ENCODE results near the gene MFAP5. TPM values are rescaled to one million over a fixed set of nuclear protein-coding genes. Genes with fewer than 3 reads are reported as not detected.

MFAP5 gene
- total and polyA plus RNA-seq, 2 of the 4 experiments (the other 2 are of a cell fraction), result 0.90 to 1.9 TPM

- no peaks in the 10 kb centered on the region for H3K36me3 ChIP-seq (ENCODE audit: control insufficient read depth, insufficient read depth, low read length)
- H3K9me3 ChIP-seq (ENCODE audit: control insufficient read depth, insufficient read depth, low read length), result no peaks in the 10 kb centered on the region
- H3K27ac ChIP-seq (ENCODE audit: insufficient read depth, low read length), result no peak overlapping the region
- no peak overlapping the region for H3K9ac ChIP-seq (ENCODE audit: low read depth, low read length)
- H2BK15ac ChIP-seq (ENCODE audit: low read depth, low read length), result no peak overlapping the region
- 87% methylated on average over 11 of the region's 30 CpGs; no CpG with 5 or more reads in 1 of the 2 experiments for WGBS, 2 experiments (ENCODE audit: extremely low coverage in 2 of 2, insufficient read length in 1 of 2)
- ATAC-seq (ENCODE audit: low read depth), result no peak
- H2BK5ac ChIP-seq (ENCODE audit: low read depth, low read length, poor library complexity, severe bottlenecking), result no peak overlapping the region
- H3K4ac ChIP-seq (ENCODE audit: low read depth, low read length), result no peak overlapping the region
- H3K56ac ChIP-seq (ENCODE audit: extremely low read depth, insufficient read depth, low read length), result no peak overlapping the region
- no peak overlapping the region for H2AK9ac ChIP-seq (replicated peaks; ENCODE audit: low read depth, low read length, poor library complexity)
- no peak overlapping the region for H2BK120ac ChIP-seq (ENCODE audit: low read depth, low read length)
- intact Hi-C loops (cut with micrococcal nuclease) (no loop called here), dilution Hi-C loops (cut with HindIII; ENCODE audit: low sequenced_read_pairs, unreplicated experiment) (no loop called here), in situ Hi-C loops (cut with MboI; ENCODE audit: low sequenced_read_pairs) (no loop called here)
- no peak for TF ChIP-seq RFX5 (IDR thresholded peaks at IDR 0.05; ENCODE audit: low read depth, low read length)
- no peak overlapping the region for H2AK5ac ChIP-seq (ENCODE audit: low read depth, low read length)
- H4K8ac ChIP-seq (ENCODE audit: low read depth in 2 of 2, low read length in 2 of 2), result no peak overlapping the region
- H4K20me1 ChIP-seq (ENCODE audit: insufficient read depth, low read length), result no peaks in the 10 kb centered on the region
- DNase-seq, result no peak
- H3K18ac ChIP-seq (ENCODE audit: low read depth, low read length), result no peak overlapping the region
- H2AFZ ChIP-seq (replicated peaks; ENCODE audit: low read length, poor library complexity), result no peak overlapping the region
- POLR2A ChIA-PET (ENCODE audit: unreplicated experiment), result no interaction called here
- CTCF ChIA-PET, result no interaction called here
- no peak overlapping the region for H3K4me3 ChIP-seq (ENCODE audit: insufficient read depth, low read depth, low read length)
- no peak overlapping the region for H4K91ac ChIP-seq (ENCODE audit: insufficient read depth, low read depth, low read length)
- no peaks in the 10 kb centered on the region for H3K79me1 ChIP-seq (ENCODE audit: low read depth in 1 of 2, low read length in 2 of 2)
- H3K23ac ChIP-seq (ENCODE audit: low read depth, low read length), result no peak overlapping the region
- no peaks in the 10 kb centered on the region for H3K4me1 ChIP-seq (ENCODE audit: control insufficient read depth, insufficient read depth, low read length)
- no peak overlapping the region for H3K14ac ChIP-seq (replicated peaks; ENCODE audit: low read depth, low read length)
- H2BK20ac ChIP-seq (ENCODE audit: low read depth, low read length), result no peak overlapping the region
- H3K4me2 ChIP-seq (ENCODE audit: low read depth, low read length), result no peak overlapping the region
- no peak overlapping the region for H4K5ac ChIP-seq (ENCODE audit: low read depth, low read length)
- no peaks in the 10 kb centered on the region for H3K9me1 ChIP-seq (ENCODE audit: insufficient read depth, low read length)
- no TSS peak for BruUV-seq (replicated peaks)
- no peaks in the 10 kb centered on the region for H3K27me3 ChIP-seq (ENCODE audit: control insufficient read depth, insufficient read depth, low read length)
These were observed 57.6 kb downstream of the MFAP5 start for GRCh38 chr12:8605057-8605456.
